Medulla oblongata (tissue), 1 donor: Measurements from ENCODE around the gene PWWP2A.
"Not testable (repeated sequence)": the region's sequence is repeated elsewhere in the genome, so short reads cannot be mapped to it uniquely, and the experiment has no call there.

Experiments
- DNase-seq: peaks from one replicate; pipeline ENCODE4 v3.0.0-alpha.2; 2015; ENCODE audit errors: extremely low spot score

The PWWP2A gene

DNA sequence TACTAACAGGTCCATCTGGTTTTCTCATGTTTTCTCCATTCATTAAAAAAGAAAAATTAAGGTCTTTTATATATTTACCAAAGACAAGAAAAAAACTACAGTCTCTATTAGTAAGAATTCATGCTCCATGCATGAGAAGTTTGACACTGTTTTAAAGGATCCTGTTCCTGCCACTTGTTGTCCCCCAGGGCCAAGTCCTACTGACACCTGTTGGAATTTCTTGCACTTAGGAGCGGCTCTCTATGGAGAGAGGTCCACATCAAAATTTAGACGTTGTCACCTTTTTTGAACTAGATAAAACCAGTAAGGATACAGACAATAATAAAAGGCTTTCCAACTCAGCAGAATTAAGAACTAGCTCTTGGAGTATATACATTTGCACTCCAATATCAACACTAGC lies 42.3 kb downstream of the PWWP2A start:
- no peak for DNase-seq

DNA sequence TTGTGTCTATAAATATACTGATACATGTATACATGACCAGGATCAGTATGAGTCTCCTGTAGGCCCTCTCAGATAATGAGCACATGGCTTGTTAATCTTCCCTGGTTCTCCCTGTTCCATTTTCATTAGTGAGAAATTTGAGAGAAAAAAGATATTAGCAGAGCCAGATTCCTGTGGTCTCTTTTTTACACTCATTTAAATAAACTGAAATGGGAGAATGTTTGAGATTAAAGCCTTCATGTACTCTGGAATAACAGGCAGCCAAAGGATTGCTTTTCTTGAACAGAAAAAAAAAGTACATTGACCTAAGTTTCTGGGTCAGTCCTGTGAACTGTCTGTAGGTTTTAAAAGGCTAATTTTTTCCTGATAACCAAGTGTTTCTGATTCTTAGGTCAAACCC lies 44.2 kb downstream of the PWWP2A start:
- DNase-seq = no peak

DNA sequence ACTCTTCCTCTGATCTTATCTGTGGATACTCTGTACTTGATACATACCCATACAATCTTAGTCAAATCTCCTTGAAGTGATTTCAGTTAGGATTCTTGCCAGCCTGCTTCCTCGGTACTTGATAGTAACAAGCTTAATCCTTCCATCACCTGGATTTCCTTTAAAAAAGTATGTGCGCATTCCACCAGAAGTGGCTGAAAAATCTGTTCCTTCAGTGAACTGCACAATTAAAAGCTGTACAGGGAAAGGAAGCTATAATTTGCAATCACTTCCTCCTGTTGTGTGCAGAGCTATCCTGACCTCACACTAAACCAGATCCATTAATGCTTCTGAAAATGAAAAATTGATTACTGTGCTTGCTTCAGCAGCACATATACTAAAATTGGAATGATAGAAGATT lies 47.3 kb downstream of the PWWP2A start:
- DNase-seq = no peak

DNA sequence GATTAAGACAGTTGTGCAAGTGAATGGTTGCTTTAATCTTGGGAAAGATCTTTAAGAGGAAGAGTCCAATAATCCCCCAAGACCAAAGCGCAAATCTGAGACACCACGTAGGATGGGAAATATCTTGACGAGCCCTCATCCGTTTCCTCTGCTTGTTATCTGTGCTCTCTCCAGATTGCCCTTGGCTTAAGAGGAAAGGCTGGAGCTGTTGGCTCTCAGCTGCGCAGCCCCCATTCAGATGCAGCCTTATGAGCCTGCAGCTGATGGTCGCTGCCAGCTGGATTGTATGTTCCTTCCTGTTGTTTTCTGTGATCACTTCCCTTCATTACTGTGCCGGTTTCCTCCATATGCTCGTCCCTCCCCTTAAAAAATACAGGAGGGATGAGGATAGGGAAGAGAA lies 47.7 kb downstream of the PWWP2A start:
- peak; percentile 31 for DNase-seq

DNA sequence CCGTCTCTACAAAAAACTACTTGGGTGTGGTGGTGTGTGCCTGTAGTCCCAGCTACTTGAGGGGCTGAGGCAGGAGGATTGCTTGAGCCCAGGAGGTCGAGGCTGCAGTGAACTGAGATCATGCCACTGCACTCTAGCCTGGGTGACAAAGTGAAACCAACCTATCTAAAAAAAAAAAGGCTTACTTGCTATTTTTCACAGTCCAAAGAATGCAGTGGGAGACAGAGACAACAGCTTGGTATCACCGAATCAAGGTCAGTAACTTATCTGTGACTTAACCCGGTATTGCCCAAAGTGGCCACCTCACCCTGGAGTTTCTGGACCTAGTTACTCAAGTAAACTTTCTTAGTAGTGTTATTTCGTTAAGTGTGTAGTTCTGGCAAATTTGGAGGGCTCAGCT lies 50.1 kb downstream of the PWWP2A start:
- DNase-seq = not testable (repeated sequence)

DNA sequence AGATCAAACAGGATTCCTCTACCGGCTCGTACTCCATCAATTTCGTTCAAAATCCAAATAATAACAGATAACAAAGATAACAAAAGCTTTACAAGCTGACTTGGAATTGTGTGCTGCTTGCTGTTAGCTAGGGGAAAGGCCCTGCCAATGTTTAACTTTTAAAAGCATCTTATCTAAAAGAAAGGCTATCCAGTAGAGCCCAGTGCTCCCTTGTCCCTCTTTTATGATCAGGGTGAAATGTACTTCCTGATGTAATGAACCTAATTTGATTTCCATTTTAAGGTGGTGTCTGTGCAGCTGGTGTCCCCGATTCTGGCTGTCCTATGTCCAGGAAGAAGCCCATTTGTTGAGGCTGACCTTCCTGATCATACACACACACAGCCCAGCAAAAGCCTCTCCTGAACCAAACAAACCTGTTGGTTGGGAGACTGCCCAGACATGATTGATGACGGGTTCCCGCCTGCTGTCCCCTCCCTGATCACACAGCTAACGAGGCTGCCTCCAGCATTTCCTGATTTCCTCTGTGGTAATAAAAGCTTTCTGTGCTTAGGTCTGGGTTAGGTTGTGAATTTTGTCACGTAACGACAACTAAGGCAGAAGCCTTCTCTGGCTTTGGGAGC lies 54.1 kb downstream of the PWWP2A start:
- DNase-seq = no peak

DNA sequence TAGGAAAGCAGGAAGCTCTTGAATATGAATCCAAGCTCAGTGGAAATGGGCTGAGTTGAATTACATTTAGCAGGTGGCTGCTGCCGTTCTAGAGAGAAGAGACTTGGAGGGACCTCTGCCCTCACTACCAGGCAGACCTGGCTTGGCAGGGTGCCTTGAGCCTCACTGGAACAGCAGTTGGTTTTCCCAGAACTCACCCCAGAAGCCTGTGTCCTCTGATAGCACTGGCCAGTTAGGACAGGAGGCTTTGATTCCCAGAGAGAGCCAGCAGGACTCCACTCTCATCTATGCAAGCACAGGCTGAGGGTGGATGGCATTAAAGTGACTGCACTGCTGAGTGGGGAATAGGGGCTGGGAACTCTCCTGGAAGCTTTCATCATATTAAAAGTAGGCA lies 54.8 kb downstream of the PWWP2A start:
- no peak for DNase-seq

DNA sequence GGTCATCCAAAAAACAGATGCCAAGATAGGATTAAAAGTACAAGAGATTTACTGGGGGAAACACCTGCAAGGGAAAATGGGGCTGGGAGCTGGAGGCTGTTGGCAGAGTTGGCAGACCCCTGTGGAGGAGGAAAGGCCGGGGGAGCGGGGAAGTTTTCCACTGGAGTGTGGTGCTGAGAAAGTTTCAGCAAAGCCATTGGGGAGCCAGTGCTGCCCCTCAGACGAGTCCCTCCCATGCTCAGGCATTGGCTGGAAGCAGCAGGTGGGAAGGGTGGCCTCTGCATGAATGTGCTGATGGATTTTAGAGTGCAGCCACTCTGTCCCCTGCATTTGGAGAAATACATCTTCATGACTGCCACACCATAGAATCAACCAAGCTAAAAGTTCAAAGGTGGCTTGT lies 57.5 kb downstream of the PWWP2A start:
- no peak for DNase-seq

DNA sequence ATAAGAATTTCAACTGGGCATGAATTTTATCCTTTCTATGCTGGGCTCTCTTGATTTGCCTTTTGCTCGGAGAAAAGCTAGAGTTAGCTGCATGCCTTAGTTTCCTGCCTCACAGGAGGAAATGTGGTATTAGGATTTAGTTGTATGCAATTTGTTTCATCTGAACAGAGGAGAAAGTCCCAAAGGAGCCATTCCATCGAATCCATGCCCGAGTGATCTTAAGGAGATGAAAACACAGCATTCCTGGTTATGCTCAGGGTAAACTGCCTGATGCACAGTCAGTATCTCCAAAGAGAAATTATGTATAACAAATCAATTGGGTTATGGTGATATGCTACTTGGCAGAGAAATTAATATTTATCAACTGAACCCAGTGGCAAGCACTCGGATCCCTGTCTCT lies 59.2 kb downstream of the PWWP2A start:
- no peak for DNase-seq

DNA sequence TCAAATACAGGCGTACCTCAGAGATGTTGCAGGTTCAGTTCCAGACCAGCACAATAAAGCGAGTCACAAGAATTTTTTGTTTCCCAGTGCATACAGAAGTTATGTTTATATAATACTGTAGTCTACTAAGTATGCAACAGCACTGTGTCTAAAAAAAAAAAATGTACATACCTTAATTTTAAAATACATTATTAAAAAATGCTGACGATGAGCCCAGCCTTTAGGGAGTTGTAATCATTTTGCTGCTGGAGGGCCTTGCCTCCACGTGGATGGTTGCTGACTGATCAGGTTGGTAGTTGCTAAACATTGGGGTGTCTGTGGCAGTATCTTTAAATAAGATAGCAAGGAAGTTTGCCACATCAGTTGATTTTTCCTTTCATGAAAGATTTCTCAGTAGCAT lies 62.0 kb downstream of the PWWP2A start:
- no peak for DNase-seq

DNA sequence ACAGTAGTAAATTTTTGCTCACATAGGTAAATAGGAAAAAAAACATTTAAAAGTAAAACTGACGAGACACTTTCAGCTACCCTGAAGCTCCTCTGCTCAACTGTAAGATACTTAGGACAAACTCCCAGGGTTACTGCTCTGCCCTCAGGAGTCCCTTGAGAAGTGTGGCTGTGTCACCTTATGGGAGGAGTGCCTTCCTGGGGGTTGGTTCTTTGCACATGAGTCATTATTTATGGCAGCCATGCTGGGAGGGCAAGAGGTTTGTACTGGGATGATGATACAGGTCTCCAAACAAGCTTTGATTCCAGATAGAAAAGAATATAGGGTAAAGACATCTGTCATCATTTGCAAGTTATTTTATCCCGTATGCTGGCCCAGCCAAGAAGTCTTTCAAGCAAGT lies 64.4 kb downstream of the PWWP2A start:
- no peak for DNase-seq

DNA sequence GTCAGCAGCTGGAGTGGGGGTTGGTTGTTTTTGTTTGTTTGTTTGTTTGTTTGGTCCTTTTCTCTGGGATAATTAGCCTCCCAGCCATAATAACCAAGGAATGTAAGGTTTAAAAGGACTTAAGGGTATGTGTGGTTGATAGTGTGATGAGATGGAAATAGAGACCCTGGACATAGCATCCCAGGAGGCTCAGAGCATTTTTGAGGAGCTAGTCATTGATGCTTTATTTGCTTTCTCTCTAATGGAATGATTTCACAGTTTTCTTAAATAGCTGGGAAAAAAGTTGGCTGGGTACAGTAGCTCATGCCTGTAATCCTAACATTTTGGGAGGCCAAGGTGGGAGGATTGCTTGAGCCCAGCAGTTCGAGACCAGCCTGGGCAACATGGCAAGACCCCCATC lies 65.2 kb downstream of the PWWP2A start:
- DNase-seq = no peak

DNA sequence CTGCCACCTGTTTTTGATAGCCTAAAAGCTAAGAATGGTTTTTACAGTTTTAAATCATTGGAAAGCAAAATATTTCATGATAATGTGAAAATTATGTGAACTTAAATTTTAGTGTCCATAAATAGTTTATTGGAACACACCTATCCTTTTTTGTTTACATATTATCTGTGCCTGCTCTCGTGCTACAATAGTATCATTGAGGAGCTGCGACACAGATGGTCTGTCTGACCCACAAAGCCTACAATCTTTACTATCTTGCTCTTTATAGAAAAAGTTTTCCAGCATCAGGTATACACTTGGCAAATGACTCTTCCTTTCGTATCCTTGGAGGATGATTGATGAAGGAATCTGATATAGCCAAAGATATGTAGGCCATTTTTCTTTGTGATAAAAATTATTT lies 70.2 kb downstream of the PWWP2A start:
- DNase-seq = no peak

DNA sequence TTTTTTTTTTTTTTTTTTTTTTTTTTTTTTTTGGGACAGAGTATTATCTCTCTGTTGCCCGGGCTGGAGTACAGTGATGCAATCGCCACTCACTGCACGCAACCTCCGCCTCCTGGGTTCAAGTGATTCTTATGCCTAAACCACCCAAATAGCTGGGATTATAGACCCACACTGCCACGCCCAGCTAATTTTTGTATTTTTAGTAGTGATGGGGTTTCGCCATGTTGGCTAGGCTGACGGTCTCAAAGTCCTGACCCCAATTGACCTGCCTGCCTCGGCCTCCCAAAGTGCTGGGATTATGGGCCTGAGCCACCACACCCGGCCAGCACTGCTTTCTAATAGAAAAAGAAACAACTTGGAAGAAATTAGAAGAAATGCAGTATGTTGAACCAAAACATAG lies 71.1 kb downstream of the PWWP2A start:
- DNase-seq = no peak

DNA sequence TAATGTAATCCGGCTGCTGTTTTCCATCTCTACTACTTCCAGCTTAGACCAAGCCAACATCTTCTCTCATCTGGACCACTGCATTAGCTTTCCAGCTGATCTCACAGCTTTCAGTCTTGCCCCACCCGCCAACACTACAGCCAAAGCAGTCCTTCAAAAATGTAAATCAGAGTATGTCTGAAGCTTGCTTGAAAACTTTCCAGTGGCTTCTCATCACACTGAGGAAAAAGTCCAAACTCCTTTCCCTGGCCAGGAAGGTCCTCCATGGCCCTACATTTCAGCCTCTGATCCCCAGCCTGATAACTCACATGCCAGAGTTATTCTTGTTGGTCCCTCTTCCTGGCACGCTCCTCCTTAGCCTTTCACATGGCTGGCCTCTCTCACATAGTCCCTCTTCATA lies 71.8 kb downstream of the PWWP2A start:
- no peak for DNase-seq

DNA sequence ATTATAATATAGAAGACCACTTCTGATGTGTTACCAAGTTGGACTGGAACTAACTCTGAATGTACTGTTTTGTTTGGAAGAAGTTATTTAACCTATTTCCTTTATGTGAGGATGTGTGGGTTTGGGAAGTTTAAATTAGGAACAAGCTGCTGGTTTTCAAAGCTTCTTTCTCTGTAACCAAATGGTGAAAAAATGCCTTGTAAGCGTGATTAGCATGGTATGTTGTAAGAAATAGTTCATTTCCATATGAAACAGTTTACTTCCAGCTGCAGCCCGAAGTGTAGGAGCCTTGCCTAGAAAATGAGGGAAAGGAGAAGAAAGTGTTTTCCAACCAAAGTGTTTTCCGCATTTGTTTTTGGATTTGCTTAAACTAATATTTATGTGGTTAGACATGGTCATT lies 74.3 kb downstream of the PWWP2A start:
- no peak for DNase-seq

DNA sequence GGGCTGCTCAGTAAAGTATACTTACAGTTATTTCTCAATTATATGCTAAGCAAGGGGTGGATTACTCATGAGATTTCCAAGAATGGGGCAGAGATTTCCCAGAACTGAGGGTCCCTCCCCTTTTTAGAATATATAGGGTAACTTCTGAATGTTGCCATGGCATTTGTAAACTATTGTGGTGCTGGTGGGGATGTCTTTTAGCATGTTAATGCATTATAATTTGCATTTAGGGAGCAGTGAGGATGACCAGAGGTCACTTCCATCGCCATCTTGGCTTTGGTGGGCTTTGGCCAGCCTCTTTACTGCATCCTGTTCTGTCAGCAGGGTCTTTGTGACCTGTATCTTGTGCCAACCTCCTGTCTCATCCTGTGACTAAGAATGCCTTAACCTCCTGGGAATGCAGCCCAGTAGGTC lies 74.9 kb downstream of the PWWP2A start:
- DNase-seq = no peak

DNA sequence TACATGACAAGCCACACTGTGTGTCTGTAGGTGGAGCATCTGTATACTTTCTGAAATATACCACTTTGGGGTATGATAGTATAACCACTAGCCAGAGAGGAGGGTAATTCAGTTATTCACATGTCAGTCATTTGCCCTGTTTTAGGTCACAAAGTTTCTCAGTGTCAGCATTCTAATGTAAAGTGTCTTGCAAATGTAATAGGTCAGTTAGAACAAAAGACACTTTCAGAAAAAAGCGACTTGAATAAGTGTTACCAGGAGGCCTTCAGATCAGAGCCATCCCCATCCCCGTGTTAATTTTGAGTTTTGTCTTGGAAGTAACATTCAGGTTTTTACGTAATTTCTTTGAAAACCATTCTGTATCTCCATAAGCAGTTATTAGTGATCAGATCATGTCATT lies 76.6 kb downstream of the PWWP2A start:
- no peak for DNase-seq
